Spleen (tissue), 7 donors: ENCODE results near the gene PGF.
"Not testable (repeated sequence)": the region's sequence is repeated elsewhere in the genome, so short reads cannot be mapped to it uniquely, and the experiment has no call there.

Source experiments
- CTCF ChIP-seq, 11 experiments: fragments of 200-600 bp in 7 of 11; fragments of 450-650 bp in 4 of 11; sonication (generic) in 4 of 11; IDR thresholded peaks in 8 of 11; conservative IDR thresholded peaks in 3 of 11; 1 replicate in 7 of 11; 2 replicates in 4 of 11; pipeline versions ENCODE4 v1.4.0 to v1.8.0; 2016 to 2021; ENCODE audit warnings: antibody characterized with exemption in 11 of 11, inconsistent platforms in 4 of 11, mild to moderate bottlenecking in 1 of 11
- POLR2AphosphoS5 ChIP-seq, 3 donors: sonication (generic); formaldehyde crosslinking; IDR thresholded peaks; one replicate each; pipeline ENCODE4 v1.5.1; 2017; ENCODE audit warnings: antibody characterized with exemption in 3 of 3
- donor health status: DM: no; HTN: no; CAD: no; lungs with moderate emphysema.
- donor health status: DM: no; HTN: no; CAD: no.
- donor health status: DM: no; HTN: no; CAD: no.

- not testable (repeated sequence) for TF ChIP-seq POLR2AphosphoS5 (IDR thresholded peaks at IDR 0.05); CTCF (IDR thresholded peaks at IDR 0.05 in 8 of 11, conservative IDR thresholded peaks at IDR 0.05 in 3 of 11)
These were observed 38.8 kb upstream of the PGF start for GRCh38 chr14:74994182-74994581.
